ENCODE measurements around the gene LIX1L. TPM values are rescaled to one million over a fixed set of nuclear protein-coding genes. Genes with fewer than 3 reads are reported as not detected.

Gene LIX1L
- total RNA-seq, 2 experiments from 2014 or later: 37.6 to 38.3 TPM

- peak overlapping the region; percentile 89 for H3K4me3 Mint-ChIP-seq
- no peaks in the 10 kb centered on the region for H3K27me3 Mint-ChIP-seq
- peaks cover 47% of the 10 kb centered on the region for H3K4me1 Mint-ChIP-seq
- no peaks in the 10 kb centered on the region for H3K9me3 Mint-ChIP-seq
- H3K27ac Mint-ChIP-seq: peak overlapping the region; percentile 89
- peaks cover 16% of the 10 kb centered on the region for H3K36me3 Mint-ChIP-seq
- DNase-seq: peak; percentile 75
Measured at GRCh38 chr1:145961425-145962156, 3.8 kb upstream of the LIX1L start.

GRCh38 chr1:145961109-145961424 lies 3.2 kb upstream of the LIX1L start:
- Mint-ChIP-seq H3K4me3 (peak overlapping the region; percentile 89), H3K27ac (peak overlapping the region; percentile 89), H3K27me3 (no peaks in the 10 kb centered on the region), H3K4me1 (peaks cover 50% of the 10 kb centered on the region), H3K36me3 (peaks cover 16% of the 10 kb centered on the region), H3K9me3 (no peaks in the 10 kb centered on the region)
- no peak for DNase-seq

DNA sequence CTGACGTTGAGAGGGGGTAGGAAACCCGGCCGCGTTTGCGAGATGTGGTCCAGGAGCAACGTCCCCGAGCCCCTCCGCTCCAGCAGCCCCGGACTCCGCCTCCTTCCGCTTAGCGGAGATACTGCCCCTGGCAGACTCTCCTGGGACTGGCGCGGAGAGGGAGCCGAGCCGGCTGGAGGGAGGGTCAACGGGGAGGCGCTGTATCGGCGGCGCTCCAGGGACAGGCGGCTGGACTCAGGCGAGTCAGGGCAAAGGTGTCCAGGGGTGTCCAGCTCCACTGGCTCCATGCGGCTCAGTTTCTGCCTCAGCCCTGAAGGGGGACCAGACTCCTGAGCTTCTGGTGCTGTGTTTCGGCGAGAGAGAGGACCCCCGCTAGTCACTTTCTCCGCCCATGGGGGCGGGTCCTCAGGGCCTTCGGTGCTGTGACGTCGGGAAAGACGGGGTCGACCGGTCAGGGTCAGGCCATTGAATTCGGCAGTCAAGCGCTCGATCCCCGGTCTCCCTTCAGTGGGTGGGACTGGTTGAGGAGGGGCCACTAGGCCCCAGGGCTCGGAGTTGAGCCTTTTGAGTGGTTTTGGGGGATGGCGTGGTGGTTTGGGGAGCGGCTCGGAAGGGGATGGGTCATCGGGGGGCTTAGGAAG lies 2.8 kb upstream of the LIX1L start:
- peaks cover 16% of the 10 kb centered on the region for H3K36me3 Mint-ChIP-seq
- peak overlapping the region; percentile 89 for H3K4me3 Mint-ChIP-seq
- peak; percentile 72 for DNase-seq
- no peaks in the 10 kb centered on the region for H3K27me3 Mint-ChIP-seq
- H3K9me3 Mint-ChIP-seq: no peaks in the 10 kb centered on the region
- H3K4me1 Mint-ChIP-seq: peaks cover 55% of the 10 kb centered on the region
- H3K27ac Mint-ChIP-seq: peak overlapping the region; percentile 89

- Mint-ChIP-seq H3K9me3 (no peaks in the 10 kb centered on the region), H3K4me1 (peaks cover 56% of the 10 kb centered on the region)
Measured at GRCh38 chr1:145959957-145960467, 2.2 kb upstream of the LIX1L start.

DNA sequence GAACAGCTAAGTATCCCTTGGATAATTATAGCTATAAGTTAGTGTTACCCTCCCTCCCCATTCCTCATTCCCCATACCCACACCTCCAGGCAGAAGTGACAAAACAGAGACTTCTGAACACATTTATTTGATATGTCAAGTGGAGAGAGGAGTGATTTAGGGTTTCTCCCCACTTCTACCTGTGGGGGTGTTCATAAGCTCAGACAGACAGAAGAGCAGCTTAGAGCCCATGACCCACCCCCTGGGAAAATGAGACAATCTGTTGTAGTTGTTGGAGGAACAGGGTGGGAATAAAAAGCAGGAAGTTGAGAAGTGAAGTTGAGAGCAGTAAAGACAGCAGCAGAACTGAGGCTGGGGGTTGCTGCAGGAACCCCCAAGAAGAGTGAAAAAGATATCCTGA lies 1.5 kb upstream of the LIX1L start:
- Mint-ChIP-seq H3K27me3 (no peaks in the 10 kb centered on the region), H3K9me3 (no peaks in the 10 kb centered on the region), H3K4me1 (peaks cover 60% of the 10 kb centered on the region), H3K4me3 (peak overlapping the region; percentile 14), H3K27ac (peak overlapping the region; percentile 47), H3K36me3 (peaks cover 18% of the 10 kb centered on the region)
- no peak for DNase-seq

More at GRCh38 chr1:145959957-145960467, 2.2 kb upstream of the LIX1L start:
- Mint-ChIP-seq H3K27ac (peak overlapping the region; percentile 68), H3K27me3 (no peaks in the 10 kb centered on the region), H3K4me3 (peak overlapping the region; percentile 89), H3K36me3 (peaks cover 16% of the 10 kb centered on the region)
- no peak for DNase-seq

- peak overlapping the region; percentile 36 for H3K27ac Mint-ChIP-seq
- H3K4me1 Mint-ChIP-seq: peaks cover 63% of the 10 kb centered on the region
- peaks cover 21% of the 10 kb centered on the region for H3K36me3 Mint-ChIP-seq
- H3K9me3 Mint-ChIP-seq: no peaks in the 10 kb centered on the region
- H3K27me3 Mint-ChIP-seq: no peaks in the 10 kb centered on the region
- DNase-seq: no peak
- no peak overlapping the region for H3K4me3 Mint-ChIP-seq
Measured at GRCh38 chr1:145958734-145959133, 917 bp upstream of the LIX1L start.

- no peaks in the 10 kb centered on the region for H3K27me3 Mint-ChIP-seq
- peak overlapping the region; percentile 97 for H3K4me3 Mint-ChIP-seq
- peak overlapping the region; percentile 92 for H3K27ac Mint-ChIP-seq
- no peaks in the 10 kb centered on the region for H3K9me3 Mint-ChIP-seq
- H3K4me1 Mint-ChIP-seq: peaks cover 55% of the 10 kb centered on the region
- peaks cover 22% of the 10 kb centered on the region for H3K36me3 Mint-ChIP-seq
- no peak for DNase-seq
Measured at GRCh38 chr1:145956781-145957442, 905 bp downstream of the LIX1L start.

- Mint-ChIP-seq H3K27me3 (no peaks in the 10 kb centered on the region), H3K27ac (peak overlapping the region; percentile 92), H3K4me3 (peak overlapping the region; percentile 97), H3K36me3 (peaks cover 19% of the 10 kb centered on the region), H3K9me3 (no peaks in the 10 kb centered on the region), H3K4me1 (peaks cover 57% of the 10 kb centered on the region)
- no peak for DNase-seq
Measured at GRCh38 chr1:145956361-145956760, 1.5 kb downstream of the LIX1L start.

DNA sequence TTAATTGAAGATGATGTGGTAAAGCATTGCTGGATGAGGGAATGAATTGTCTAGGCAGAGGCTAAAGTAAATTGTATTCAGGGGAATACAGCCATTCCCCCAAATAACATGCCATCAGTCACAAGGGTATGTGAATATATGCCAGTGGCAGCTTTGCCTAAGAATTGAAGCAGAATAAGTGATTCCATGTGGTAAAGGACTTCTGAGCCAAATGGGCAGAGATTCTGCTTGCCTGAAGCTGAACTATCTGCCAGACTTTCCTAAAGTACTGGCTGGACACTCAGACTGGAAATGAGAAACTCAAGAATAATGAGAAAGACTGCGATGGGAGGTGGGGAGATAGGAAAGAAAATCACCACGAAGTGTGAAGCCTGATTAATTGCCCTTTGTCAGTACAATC lies 2.4 kb downstream of the LIX1L start:
- Mint-ChIP-seq H3K4me3 (peak overlapping the region; percentile 4), H3K9me3 (no peaks in the 10 kb centered on the region), H3K36me3 (peaks cover 13% of the 10 kb centered on the region), H3K27me3 (no peaks in the 10 kb centered on the region), H3K27ac (no peak overlapping the region), H3K4me1 (peaks cover 63% of the 10 kb centered on the region)
- no peak for DNase-seq

- Mint-ChIP-seq H3K4me3 (no peak overlapping the region), H3K27ac (no peak overlapping the region), H3K9me3 (no peaks in the 10 kb centered on the region), H3K27me3 (no peaks in the 10 kb centered on the region), H3K4me1 (peaks cover 62% of the 10 kb centered on the region), H3K36me3 (peaks cover 13% of the 10 kb centered on the region)
- no peak for DNase-seq
Measured at GRCh38 chr1:145953861-145954260, 4.0 kb downstream of the LIX1L start.

DNA sequence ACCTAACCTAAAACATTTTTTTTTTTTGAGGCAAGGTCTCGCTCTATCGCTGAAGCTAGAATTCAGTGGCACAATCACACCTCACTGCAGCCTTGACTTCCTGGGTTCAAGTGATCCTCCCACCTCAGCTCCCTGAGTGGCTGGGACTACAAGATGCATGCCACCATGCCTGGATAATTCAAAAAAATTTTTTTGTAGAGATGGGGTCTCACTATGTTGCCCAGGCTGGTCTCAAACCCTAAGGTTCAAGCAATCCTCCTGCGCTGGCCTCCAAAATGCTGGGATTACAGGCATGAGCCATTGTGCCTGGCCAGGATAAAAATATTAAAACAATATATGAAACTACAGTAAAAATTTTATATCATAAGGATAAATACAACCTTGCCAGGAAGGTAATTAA lies 4.9 kb downstream of the LIX1L start:
- Mint-ChIP-seq H3K4me1 (peaks cover 55% of the 10 kb centered on the region), H3K9me3 (no peaks in the 10 kb centered on the region), H3K27ac (no peak overlapping the region), H3K36me3 (peaks cover 15% of the 10 kb centered on the region), H3K4me3 (no peak overlapping the region), H3K27me3 (no peaks in the 10 kb centered on the region)
- no peak for DNase-seq

GRCh38 chr1:145951526-145951925 lies 6.3 kb downstream of the LIX1L start:
- Mint-ChIP-seq H3K36me3 (peaks cover 15% of the 10 kb centered on the region), H3K4me1 (peaks cover 53% of the 10 kb centered on the region)

GRCh38 chr1:145949219-145949618 lies 8.6 kb downstream of the LIX1L start:
- no peak for DNase-seq
- Mint-ChIP-seq H3K27me3 (no peaks in the 10 kb centered on the region), H3K27ac (no peak overlapping the region), H3K4me3 (no peak overlapping the region), H3K36me3 (peaks cover 15% of the 10 kb centered on the region), H3K4me1 (peaks cover 36% of the 10 kb centered on the region), H3K9me3 (no peaks in the 10 kb centered on the region)

More at GRCh38 chr1:145951526-145951925, 6.3 kb downstream of the LIX1L start:
- DNase-seq: no peak
- H3K9me3 Mint-ChIP-seq: no peaks in the 10 kb centered on the region
- no peak overlapping the region for H3K4me3 Mint-ChIP-seq
- no peak overlapping the region for H3K27ac Mint-ChIP-seq
- no peaks in the 10 kb centered on the region for H3K27me3 Mint-ChIP-seq

GRCh38 chr1:145947551-145947950 lies 10.3 kb downstream of the LIX1L start:
- peaks cover 28% of the 10 kb centered on the region for H3K4me1 Mint-ChIP-seq
- H3K27me3 Mint-ChIP-seq: no peaks in the 10 kb centered on the region
- DNase-seq: no peak
- peaks cover 18% of the 10 kb centered on the region for H3K36me3 Mint-ChIP-seq
- H3K27ac Mint-ChIP-seq: no peak overlapping the region
- no peak overlapping the region for H3K4me3 Mint-ChIP-seq
- no peaks in the 10 kb centered on the region for H3K9me3 Mint-ChIP-seq

DNA sequence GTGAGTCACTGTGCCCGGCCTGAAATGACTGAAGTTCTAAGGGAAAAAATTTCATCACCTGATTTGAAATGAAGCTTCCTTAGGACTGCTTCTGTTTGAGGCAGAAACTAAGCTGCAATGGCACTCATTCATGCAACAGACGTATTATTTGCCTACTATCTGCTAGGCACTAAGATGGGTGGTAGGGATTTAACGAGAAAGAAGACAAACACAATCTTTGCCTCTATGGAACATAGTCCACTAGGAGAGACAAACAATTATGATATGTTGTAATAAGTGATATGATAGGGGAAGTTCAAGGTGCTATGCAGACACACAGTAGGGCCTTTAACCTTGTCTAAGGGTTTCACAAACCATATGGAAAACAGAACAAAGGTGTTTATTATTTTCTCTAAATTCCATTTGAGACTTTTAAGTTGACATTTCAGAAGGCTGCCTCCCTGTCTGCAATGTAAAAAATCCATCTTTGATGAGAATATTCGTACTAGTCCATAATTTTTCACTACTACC lies 11.3 kb downstream of the LIX1L start:
- no peaks in the 10 kb centered on the region for H3K9me3 Mint-ChIP-seq
- DNase-seq: no peak
- peaks cover 18% of the 10 kb centered on the region for H3K36me3 Mint-ChIP-seq
- H3K4me1 Mint-ChIP-seq: peaks cover 24% of the 10 kb centered on the region
- H3K27ac Mint-ChIP-seq: no peak overlapping the region
- no peaks in the 10 kb centered on the region for H3K27me3 Mint-ChIP-seq
- H3K4me3 Mint-ChIP-seq: no peak overlapping the region
